ENCODE results near the gene U2AF2.

U2AF2 gene

GRCh38 chr19:55654868-55655647 is at the start of gene U2AF2:
Gene U2AF2, plus strand, starts transcription at chr19:55655035. Its CDS starts 70 bp downstream, at chr19:55655105.
- in situ Hi-C loops (cut with HindIII; ENCODE audit: low sequenced_read_pairs) = no loop called here

DNA sequence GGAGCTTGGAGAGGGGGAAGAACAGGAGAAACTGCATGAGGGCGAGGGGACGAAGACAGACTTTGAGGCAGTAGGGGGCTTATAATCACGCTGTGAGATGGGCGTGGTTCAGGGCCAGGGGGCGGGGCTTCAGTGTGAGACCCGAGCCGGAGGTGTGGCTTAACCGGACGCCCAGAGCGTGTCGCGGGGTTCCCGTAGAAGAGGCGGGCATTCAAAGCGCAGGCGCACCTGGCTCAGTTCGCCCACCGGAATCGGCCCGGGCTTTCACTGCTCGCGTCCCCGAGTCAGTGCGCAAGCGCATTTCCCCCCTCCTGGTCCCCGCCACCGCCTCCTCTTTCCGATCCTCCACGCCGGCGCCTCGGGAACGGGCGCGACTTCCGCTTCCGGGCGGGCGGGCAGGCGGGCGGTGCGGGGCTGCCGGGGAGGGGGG is 49.6 kb upstream of the U2AF2 start:
- in situ Hi-C loops (cut with HindIII; ENCODE audit: low sequenced_read_pairs) = no loop called here

DNA sequence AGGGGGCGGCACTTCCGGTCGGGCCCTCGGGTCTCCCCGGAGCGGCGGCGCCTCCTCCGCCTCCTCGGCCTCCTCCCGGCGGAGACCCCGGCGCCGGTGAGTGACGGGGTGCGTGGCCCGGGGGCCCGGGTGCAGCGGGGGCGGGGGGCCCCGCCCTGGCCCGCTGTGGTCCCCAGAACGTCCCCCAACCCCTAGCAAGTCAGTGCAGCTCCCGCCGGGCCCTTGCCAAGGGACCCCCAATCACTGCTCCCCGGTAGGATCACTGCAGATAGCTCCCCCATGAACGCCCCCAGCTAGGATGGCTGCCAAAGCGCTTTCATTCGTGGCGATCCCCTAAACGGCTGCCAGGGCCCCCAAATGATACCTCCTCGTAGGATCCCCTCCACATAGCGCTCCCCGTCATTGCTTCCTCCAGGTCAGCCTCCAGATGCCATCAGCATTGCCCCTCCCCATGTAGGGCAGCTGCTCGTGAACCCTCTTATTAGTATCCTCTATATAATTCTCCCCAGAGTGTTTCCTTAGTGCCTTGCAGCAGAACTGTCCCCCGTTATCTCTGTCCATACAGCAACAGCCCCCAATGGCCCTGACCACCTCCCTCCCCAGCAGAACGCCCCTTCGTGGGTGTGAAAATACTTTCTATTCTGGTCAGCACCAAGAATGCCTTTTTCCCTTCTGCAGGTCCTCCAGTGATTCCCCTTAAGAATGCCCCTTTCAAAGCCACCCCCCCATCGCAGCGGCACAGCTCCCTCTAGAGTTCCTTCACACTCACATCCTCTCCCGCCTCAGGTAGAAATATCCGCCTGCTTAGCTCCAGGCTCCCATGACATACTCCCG is 49.0 kb upstream of the U2AF2 start, which contains the start of gene ZNF865:
TSS of gene ZNF865 (plus strand) at position 11 of the 834 bp plus-strand sequence. CDS start 7,972 bp downstream, outside the sequence.
- in situ Hi-C loops (cut with HindIII; ENCODE audit: low sequenced_read_pairs) = no loop called here

DNA sequence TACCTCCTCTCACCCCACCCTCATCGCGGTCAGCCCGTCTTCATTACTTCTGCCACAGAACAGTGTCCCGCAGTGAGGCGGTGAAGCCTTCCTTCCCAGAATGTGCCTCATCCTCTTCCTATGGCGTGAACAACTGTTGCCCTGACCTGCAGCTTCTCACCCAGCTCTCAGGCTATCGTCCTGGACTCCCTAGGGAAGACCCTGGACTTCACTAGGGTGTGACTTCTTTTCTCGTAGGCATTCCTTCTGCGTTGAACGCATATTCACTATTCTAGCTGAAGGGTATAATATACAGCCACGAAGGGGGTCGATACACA is 48.4 kb upstream of the U2AF2 start:
- in situ Hi-C loops (cut with HindIII; ENCODE audit: low sequenced_read_pairs) = no loop called here

DNA sequence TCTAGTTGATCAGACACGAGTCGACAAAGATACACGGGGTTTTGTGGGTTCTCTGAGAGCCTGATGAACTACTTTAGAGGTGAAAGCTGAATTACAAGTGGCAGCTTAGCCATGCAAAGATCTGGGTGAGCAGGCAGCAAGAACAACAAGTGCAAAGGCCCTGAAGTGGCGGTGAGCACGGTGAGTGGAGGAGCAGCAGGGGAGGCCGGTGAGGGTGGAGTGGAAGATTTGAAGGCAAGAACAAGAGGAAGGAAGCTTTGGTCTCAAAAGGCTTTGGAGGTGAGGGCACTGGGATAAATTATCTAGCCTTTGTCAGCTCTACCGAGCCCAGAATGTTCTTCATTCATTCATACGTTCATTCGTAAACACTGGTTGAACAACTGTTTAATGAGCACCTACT is 48.0 kb upstream of the U2AF2 start:
- in situ Hi-C loops (cut with HindIII; ENCODE audit: low sequenced_read_pairs) = no loop called here

GRCh38 chr19:55609326-55609725 is 45.5 kb upstream of the U2AF2 start:
- in situ Hi-C loops (cut with HindIII; ENCODE audit: low sequenced_read_pairs) = no loop called here

DNA sequence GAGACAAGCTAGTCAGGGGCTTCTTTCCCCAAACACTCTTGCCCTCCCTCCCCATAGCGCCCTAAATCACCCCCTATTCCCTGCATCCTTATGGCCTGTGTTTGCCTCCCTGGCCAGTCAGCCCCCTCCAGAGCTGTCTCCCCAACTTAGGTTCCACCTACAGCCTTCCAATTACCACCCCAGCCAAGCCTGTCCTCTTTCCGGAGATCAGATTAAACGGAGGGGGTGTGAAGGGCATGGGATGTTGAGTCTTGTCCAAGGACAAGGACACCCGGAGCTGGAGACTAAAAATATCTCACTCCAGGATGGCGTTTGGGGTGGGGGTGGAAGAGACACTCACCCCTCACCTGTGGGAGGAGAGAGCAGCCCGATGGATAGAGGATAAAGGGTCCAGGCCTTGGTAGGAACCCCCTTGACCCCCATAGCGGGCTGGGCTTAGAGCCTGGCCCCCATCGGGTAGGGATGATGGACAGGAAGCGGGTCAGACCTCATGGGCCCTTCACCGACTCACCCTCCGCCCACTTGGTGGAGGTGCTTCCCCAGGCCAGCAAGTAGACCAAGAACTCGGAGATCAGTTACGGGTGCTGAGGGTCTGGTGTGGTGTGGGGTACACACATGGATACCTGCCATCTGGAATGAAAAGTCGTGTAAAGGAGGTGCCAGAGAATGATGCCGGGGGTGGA is 43.4 kb upstream of the U2AF2 start:
- in situ Hi-C loops (cut with HindIII; ENCODE audit: low sequenced_read_pairs) = no loop called here

DNA sequence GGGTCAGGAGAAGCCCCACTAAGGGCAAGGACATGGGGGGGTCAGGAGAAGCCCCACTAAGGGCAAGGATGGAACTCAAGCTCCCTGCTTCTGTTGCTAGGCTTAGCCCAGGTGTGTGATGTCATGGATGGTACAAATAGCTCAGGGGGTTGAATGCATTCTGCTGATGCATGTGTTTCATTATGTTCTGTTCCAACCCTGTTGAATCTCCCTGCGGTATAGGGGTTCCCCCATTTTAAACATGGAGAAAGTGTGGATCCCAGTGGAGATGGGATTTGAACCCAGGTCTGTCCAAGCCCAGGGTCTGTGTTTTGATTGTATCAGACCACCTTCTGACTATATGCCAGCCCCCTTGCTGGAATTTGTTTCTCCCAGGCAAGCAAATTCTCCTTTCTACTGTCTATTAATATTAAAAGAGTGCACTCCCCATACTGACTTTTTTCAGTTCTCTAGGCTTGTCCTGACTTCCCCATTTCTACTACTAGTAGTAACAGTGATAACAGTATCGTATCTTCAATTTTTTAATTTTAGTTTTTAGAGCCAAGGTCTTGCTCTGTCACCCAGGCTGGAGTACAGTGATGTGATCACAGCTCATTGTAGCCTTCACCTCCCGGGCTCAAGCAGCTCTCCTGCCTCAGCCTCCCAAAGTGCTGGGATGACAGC is 42.7 kb upstream of the U2AF2 start:
- in situ Hi-C loops (cut with HindIII; ENCODE audit: low sequenced_read_pairs) = no loop called here

DNA sequence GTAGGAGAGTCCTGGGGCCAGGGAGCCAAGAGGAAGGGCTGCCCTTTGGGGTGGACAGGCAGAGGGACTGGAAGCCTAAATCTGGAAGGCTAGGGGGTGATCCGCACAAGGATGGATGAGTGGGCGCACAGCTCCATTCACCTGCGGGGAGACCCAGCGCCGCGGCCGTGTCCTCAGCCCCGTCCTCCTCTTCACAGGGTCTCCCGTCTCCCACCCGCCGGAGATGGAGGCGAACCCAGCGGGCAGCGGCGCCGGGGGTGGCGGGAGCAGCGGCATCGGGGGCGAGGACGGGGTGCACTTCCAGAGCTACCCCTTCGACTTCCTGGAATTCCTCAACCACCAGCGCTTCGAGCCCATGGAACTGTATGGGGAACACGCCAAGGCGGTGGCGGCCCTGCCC is 41.4 kb upstream of the U2AF2 start:
- in situ Hi-C loops (cut with HindIII; ENCODE audit: low sequenced_read_pairs) = no loop called here

DNA sequence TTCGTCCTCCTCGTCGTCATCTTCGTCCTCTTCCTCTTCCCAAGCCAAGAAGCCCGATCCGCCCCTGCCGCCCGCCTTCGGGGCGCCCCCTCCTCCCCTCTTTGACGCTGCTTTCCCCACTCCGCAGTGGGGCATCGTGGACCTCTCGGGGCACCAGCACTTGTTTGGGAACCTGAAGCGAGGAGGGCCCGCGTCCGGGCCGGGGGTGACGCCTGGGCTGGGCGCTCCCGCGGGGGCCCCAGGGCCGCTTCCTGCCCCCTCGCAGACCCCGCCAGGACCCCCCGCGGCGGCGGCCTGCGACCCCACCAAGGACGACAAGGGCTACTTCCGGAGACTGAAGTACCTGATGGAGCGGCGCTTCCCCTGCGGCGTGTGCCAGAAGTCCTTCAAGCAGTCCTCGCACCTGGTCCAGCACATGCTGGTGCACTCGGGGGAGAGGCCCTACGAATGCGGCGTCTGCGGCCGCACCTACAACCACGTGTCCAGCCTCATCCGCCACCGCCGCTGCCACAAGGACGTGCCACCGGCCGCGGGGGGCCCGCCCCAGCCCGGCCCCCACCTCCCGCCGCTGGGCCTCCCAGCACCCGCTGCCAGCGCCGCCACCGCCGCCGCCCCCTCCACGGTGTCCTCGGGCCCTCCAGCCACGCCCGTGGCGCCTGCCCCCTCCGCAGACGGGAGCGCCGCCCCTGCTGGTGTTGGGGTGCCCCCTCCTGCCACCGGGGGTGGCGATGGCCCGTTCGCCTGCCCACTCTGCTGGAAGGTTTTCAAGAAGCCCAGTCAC is 40.7 kb upstream of the U2AF2 start:
- in situ Hi-C loops (cut with HindIII; ENCODE audit: low sequenced_read_pairs) = no loop called here

- in situ Hi-C loops (cut with HindIII; ENCODE audit: low sequenced_read_pairs) = no loop called here
Measured at GRCh38 chr19:55614711-55615542, 39.9 kb upstream of the U2AF2 start.

DNA sequence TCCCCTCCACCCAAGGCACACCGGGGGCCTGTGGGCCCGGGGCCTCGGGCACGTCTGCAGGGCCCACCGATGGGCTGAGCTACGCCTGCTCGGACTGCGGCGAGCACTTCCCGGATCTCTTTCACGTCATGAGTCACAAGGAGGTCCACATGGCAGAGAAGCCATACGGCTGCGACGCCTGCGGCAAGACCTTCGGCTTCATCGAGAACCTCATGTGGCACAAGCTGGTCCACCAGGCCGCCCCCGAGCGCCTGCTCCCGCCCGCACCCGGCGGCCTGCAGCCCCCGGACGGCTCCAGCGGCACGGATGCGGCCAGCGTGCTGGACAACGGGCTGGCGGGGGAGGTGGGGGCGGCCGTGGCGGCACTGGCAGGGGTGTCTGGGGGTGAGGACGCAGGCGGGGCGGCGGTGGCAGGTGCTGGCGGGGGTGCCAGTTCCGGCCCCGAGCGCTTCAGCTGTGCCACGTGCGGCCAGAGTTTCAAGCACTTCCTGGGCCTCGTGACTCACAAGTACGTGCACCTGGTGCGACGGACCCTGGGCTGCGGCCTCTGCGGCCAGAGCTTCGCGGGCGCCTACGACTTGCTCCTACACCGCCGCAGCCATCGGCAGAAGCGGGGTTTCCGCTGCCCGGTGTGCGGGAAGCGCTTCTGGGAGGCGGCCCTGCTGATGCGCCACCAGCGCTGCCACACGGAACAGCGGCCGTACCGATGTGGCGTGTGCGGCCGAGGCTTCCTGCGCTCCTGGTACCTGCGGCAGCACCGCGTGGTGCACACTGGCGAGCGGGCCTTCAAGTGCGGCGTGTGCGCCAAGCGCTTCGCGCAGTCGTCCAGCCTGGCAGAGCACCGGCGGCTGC is 39.1 kb upstream of the U2AF2 start:
- in situ Hi-C loops (cut with HindIII; ENCODE audit: low sequenced_read_pairs) = no loop called here

- in situ Hi-C loops (cut with HindIII; ENCODE audit: low sequenced_read_pairs) = no loop called here
Measured at GRCh38 chr19:55616395-55616875, 38.4 kb upstream of the U2AF2 start.

DNA sequence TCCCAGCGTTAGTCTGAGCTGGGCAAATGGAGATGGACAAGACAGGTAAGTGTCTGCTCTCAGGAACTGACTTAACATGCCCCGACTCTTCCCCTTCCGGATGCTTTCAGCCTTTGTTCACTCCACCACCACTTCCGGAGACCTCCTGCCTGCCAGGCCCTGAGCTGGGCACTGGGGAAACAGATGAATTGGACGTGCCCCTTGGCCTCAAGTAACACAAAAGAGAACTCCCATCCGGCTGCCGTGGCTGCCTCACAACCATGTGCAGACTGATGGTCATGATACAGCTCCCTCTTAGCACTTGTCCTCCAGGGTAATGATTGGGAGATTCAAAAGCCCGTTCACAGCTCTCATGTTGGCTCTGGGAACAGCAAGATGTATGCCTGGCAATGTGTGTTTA is 37.4 kb upstream of the U2AF2 start:
- in situ Hi-C loops (cut with HindIII; ENCODE audit: low sequenced_read_pairs) = no loop called here

GRCh38 chr19:55618426-55618825 is 36.4 kb upstream of the U2AF2 start:
- in situ Hi-C loops (cut with HindIII; ENCODE audit: low sequenced_read_pairs) = no loop called here

DNA sequence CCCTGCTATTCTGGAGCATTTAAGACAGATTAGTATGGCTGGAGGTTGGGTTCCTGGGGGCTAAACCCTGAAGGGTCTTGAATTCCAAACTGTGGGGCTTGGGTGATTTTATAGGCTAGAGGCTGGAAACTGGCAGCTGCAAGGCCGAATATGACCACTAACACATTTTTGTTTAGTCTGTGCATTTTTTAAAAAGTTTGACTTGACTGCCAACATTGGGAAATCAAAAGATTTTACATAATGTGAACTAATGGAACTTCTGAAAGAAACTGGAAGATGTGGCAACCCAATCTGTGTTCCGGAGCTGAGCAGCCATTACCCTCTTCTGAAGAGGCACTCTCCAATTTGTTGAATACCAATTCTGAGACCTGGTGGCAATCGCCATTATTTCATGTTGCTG is 35.5 kb upstream of the U2AF2 start:
- in situ Hi-C loops (cut with HindIII; ENCODE audit: low sequenced_read_pairs) = no loop called here

GRCh38 chr19:55620410-55621204 is 34.2 kb upstream of the U2AF2 start:
- in situ Hi-C loops (cut with HindIII; ENCODE audit: low sequenced_read_pairs) = loop anchor here (5.0 kb wide), 3 partner anchors 108 to 403 kb away; no protein-coding TSS in a partner anchor
